ENCODE measurements around the gene OBSCN.
A peak's percentile ranks its signal among the peaks of the same experiment; 100 is the strongest.

OBSCN gene

GRCh38 chr1:228376651-228377631 is 169.1 kb downstream of the OBSCN start:
- H2AK5ac ChIP-seq (ENCODE audit: low read length, severe bottlenecking) = no peak overlapping the region
- peaks cover 0 to 28% of the 10 kb centered on the region in 2 experiments for H3K27me3 ChIP-seq (ENCODE audit: control insufficient read depth in 1 of 2, insufficient read depth in 1 of 2, low read length in 2 of 2)
- no peak overlapping the region for H3K4me3 ChIP-seq (ENCODE audit: insufficient read depth in 1 of 2, low read depth in 1 of 2, low read length in 2 of 2)
- H2BK12ac ChIP-seq (ENCODE audit: low read length in 2 of 2) = no peak overlapping the region
- WGBS = 98% methylated on average over 20 of the region's 31 CpGs
- H3K4me2 ChIP-seq (ENCODE audit: low read length, poor library complexity, severe bottlenecking) = no peak overlapping the region
- H3K23ac ChIP-seq (ENCODE audit: low read length in 2 of 2) = no peak overlapping the region
- H3K27ac ChIP-seq (ENCODE audit: low read length, poor library complexity, severe bottlenecking) = no peak overlapping the region
- H3K4me1 ChIP-seq (ENCODE audit: control insufficient read depth, insufficient read depth, low read depth, low read length) = peaks cover 30% of the 10 kb centered on the region
- no peaks in the 10 kb centered on the region for H3K79me1 ChIP-seq (replicated peaks; ENCODE audit: low read length, poor library complexity, severe bottlenecking)
- H2BK120ac ChIP-seq (ENCODE audit: low read depth, low read length) = no peak overlapping the region
- H4K91ac ChIP-seq (ENCODE audit: low read length) = peak overlapping the region; percentile 4
- no peak overlapping the region for H2AFZ ChIP-seq (ENCODE audit: low read depth, low read length)
- no peak overlapping the region for H3K18ac ChIP-seq (ENCODE audit: low read depth in 1 of 2, low read length in 2 of 2)
- peak overlapping the region; percentile 13 for H2BK15ac ChIP-seq (ENCODE audit: low read depth, poor library complexity, severe bottlenecking)
- no peaks in the 10 kb centered on the region for H3K9me3 ChIP-seq (ENCODE audit: control insufficient read depth, low read length)
- no peak overlapping the region for H4K8ac ChIP-seq (ENCODE audit: low read length)
- H3K9ac ChIP-seq (ENCODE audit: low read length) = no peak overlapping the region
- no peak for DNase-seq
- no peak overlapping the region for H3K4ac ChIP-seq (ENCODE audit: low read depth in 1 of 2, low read length in 2 of 2)
- H3K14ac ChIP-seq (ENCODE audit: low read length in 2 of 2) = no peak overlapping the region
- H3K36me3 ChIP-seq (ENCODE audit: control insufficient read depth in 1 of 2, insufficient read depth in 2 of 2, low read depth in 1 of 2, low read length in 2 of 2) = no peaks in the 10 kb centered on the region
- H2BK5ac ChIP-seq (ENCODE audit: low read depth, low read length, poor library complexity, severe bottlenecking) = no peak overlapping the region

- Histone ChIP-seq H3K4me2 (ENCODE audit: low read length, poor library complexity, severe bottlenecking) (no peak overlapping the region), H4K8ac (ENCODE audit: low read length) (no peak overlapping the region), H3K9me3 (ENCODE audit: control insufficient read depth, low read length) (no peaks in the 10 kb centered on the region), H2BK120ac (ENCODE audit: low read depth, low read length) (no peak overlapping the region), H2BK5ac (ENCODE audit: low read depth, low read length, poor library complexity, severe bottlenecking) (no peak overlapping the region), H4K91ac (ENCODE audit: low read length) (peak overlapping the region; percentile 4), H3K18ac (ENCODE audit: low read depth in 1 of 2, low read length in 2 of 2) (no peak overlapping the region), H3K4me3 (ENCODE audit: insufficient read depth in 1 of 2, low read depth in 1 of 2, low read length in 2 of 2) (peak overlapping the region in 1 of 2 experiments; percentile 62), H2AFZ (ENCODE audit: low read depth, low read length) (peak overlapping the region; percentile 60), H3K4ac (ENCODE audit: low read depth in 1 of 2, low read length in 2 of 2) (peak overlapping the region in 1 of 2 experiments; percentile 26), H3K36me3 (ENCODE audit: control insufficient read depth in 1 of 2, insufficient read depth in 2 of 2, low read depth in 1 of 2, low read length in 2 of 2) (no peaks in the 10 kb centered on the region), H3K27me3 (ENCODE audit: control insufficient read depth in 1 of 2, insufficient read depth in 1 of 2, low read length in 2 of 2) (peaks cover 0 to 21% of the 10 kb centered on the region in 2 experiments), H2BK15ac (ENCODE audit: low read depth, poor library complexity, severe bottlenecking) (no peak overlapping the region), H3K9ac (ENCODE audit: low read length) (no peak overlapping the region), H3K23ac (ENCODE audit: low read length in 2 of 2) (peak overlapping the region in 1 of 2 experiments; percentile 42), H2AK5ac (ENCODE audit: low read length, severe bottlenecking) (no peak overlapping the region), H3K27ac (ENCODE audit: low read length, poor library complexity, severe bottlenecking) (no peak overlapping the region), H2BK12ac (ENCODE audit: low read length in 2 of 2) (no peak overlapping the region), H3K14ac (ENCODE audit: low read length in 2 of 2) (no peak overlapping the region), H3K4me1 (ENCODE audit: control insufficient read depth, insufficient read depth, low read depth, low read length) (peaks cover 27% of the 10 kb centered on the region), H3K79me1 (replicated peaks; ENCODE audit: low read length, poor library complexity, severe bottlenecking) (no peaks in the 10 kb centered on the region)
- 58% methylated on average over 5 of the region's 5 CpGs for WGBS
- DNase-seq = no peak
These were observed 169.8 kb downstream of the OBSCN start for GRCh38 chr1:228377664-228378089.

- peak overlapping the region; percentile 2 for H2BK120ac ChIP-seq (ENCODE audit: low read depth, low read length)
- H3K4me2 ChIP-seq (ENCODE audit: low read length, poor library complexity, severe bottlenecking) = peak overlapping the region; percentile 96
- no peaks in the 10 kb centered on the region for H3K79me1 ChIP-seq (replicated peaks; ENCODE audit: low read length, poor library complexity, severe bottlenecking)
- H3K4ac ChIP-seq (ENCODE audit: low read depth in 1 of 2, low read length in 2 of 2) = peak overlapping the region in 1 of 2 experiments; percentile 54
- H2BK5ac ChIP-seq (ENCODE audit: low read depth, low read length, poor library complexity, severe bottlenecking) = no peak overlapping the region
- DNase-seq = peak; percentile 85
- peak overlapping the region; percentile 87 for H4K8ac ChIP-seq (ENCODE audit: low read length)
- H2BK12ac ChIP-seq (ENCODE audit: low read length in 2 of 2) = no peak overlapping the region
- no peak overlapping the region for H2BK15ac ChIP-seq (ENCODE audit: low read depth, poor library complexity, severe bottlenecking)
- H2AK5ac ChIP-seq (ENCODE audit: low read length, severe bottlenecking) = no peak overlapping the region
- H3K27me3 ChIP-seq (ENCODE audit: control insufficient read depth in 1 of 2, insufficient read depth in 1 of 2, low read length in 2 of 2) = peaks cover 0 to 15% of the 10 kb centered on the region in 2 experiments
- peak overlapping the region; percentile 16 to 79 for H3K18ac ChIP-seq (ENCODE audit: low read depth in 1 of 2, low read length in 2 of 2)
- H3K4me3 ChIP-seq (ENCODE audit: insufficient read depth in 1 of 2, low read depth in 1 of 2, low read length in 2 of 2) = peak overlapping the region; percentile 67 to 84
- H4K91ac ChIP-seq (ENCODE audit: low read length) = peak overlapping the region; percentile 73
- peak overlapping the region; percentile 66 for H2AFZ ChIP-seq (ENCODE audit: low read depth, low read length)
- H3K9me3 ChIP-seq (ENCODE audit: control insufficient read depth, low read length) = no peaks in the 10 kb centered on the region
- 4% methylated on average over 49 of the region's 73 CpGs for WGBS
- no peak overlapping the region for H3K27ac ChIP-seq (ENCODE audit: low read length, poor library complexity, severe bottlenecking)
- H3K14ac ChIP-seq (ENCODE audit: low read length in 2 of 2) = peak overlapping the region in 1 of 2 experiments; percentile 44
- H3K23ac ChIP-seq (ENCODE audit: low read length in 2 of 2) = peak overlapping the region in 1 of 2 experiments; percentile 42
- H3K4me1 ChIP-seq (ENCODE audit: control insufficient read depth, insufficient read depth, low read depth, low read length) = peaks cover 26% of the 10 kb centered on the region
- peak overlapping the region; percentile 89 for H3K9ac ChIP-seq (ENCODE audit: low read length)
- no peaks in the 10 kb centered on the region for H3K36me3 ChIP-seq (ENCODE audit: control insufficient read depth in 1 of 2, insufficient read depth in 2 of 2, low read depth in 1 of 2, low read length in 2 of 2)
These were observed 170.4 kb downstream of the OBSCN start for GRCh38 chr1:228378090-228378872.
